HCT116 (cell line): ENCODE measurements around the gene ATP8A1. TPM values are rescaled to one million over a fixed set of nuclear protein-coding genes. Genes with fewer than 3 reads are reported as not detected.

Experiments used
- ATAC-seq: fragments of 200-7000 bp; cut with Tn5 transposase; 2 replicates; pipeline ENCODE4 v1.9.1; 2020; ENCODE audit warnings: mild to moderate bottlenecking, moderate library complexity
- BruUV-seq: library from RNA; stranded (reverse); fragments of 400-500 nt; replicated peaks from 2 replicates; lab custom pipeline; 2021; lab: Mats Ljungman, UMichigan
- CTCF ChIA-PET: fragments of 300-600 bp; sonication (Branson Sonifier 250); formaldehyde crosslinking; loops from one replicate; lab custom pipeline; 2021; ENCODE audit warnings: antibody characterized with exemption; lab: Charles Lee
- POLR2A ChIA-PET: fragments of 300-600, 350-600 bp; sonication (Branson Sonifier 250); formaldehyde crosslinking; loops from one replicate; lab custom pipeline; 2021; ENCODE audit warnings: antibody characterized with exemption; lab: Charles Lee
- RAD21 ChIA-PET, 2 experiments: fragments of 300-600 bp; sonication (Branson Sonifier 250); formaldehyde crosslinking; loops; one replicate each; lab custom pipeline; 2023; ENCODE audit warnings: low total read pairs in 2 of 2; ENCODE audit not compliant: uncharacterized antibody in 2 of 2, unreplicated experiment in 2 of 2, low non-redundant PET in 1 of 2; lab: Charles Lee
- DNase-seq: peaks from one replicate; pipeline ENCODE4 v3.0.0-alpha.2; 2010; ENCODE audit warnings: low read depth, low spot score
- H2AFZ ChIP-seq: fragments of 200-600 bp; shearing (Covaris generic), sonication (generic); 2 replicates; pipeline ENCODE4 v1.6.1; 2017; ENCODE audit warnings: low read depth, mixed run types, mixed read lengths, antibody characterized with exemption, low read length; ENCODE audit not compliant: poor library complexity, severe bottlenecking
- H3K27ac ChIP-seq: 2 replicates; pipeline ENCODE4 v1.5.1; 2012; ENCODE audit warnings: low read depth, low read length
- H3K27me3 ChIP-seq: fragments of 200-600 bp; sonication (generic); 2 replicates; pipeline ENCODE4 v1.6.1; 2016; ENCODE audit warnings: mixed run types, low read length, mixed read lengths; ENCODE audit not compliant: insufficient read depth
- H3K36me3 ChIP-seq, 2 experiments: fragments of 200-500 bp in 1 of 2; fragments of 200-600 bp in 1 of 2; sonication (Bioruptor generic) in 1 of 2; sonication (generic) in 1 of 2; 2 replicates each; pipeline versions ENCODE4 v1.5.1 to v1.6.1; 2014 to 2016; ENCODE audit warnings: low read length in 2 of 2, inconsistent platforms in 1 of 2, mixed read lengths in 1 of 2, mixed run types in 1 of 2; ENCODE audit not compliant: insufficient read depth in 2 of 2, control insufficient read depth in 1 of 2
- H3K4me1 ChIP-seq, 2 experiments: fragments of 200-600 bp in 1 of 2; sonication (generic) in 1 of 2; 2 replicates each; pipeline versions ENCODE4 v1.5.1 to v1.6.1; 2012 to 2017; ENCODE audit warnings: low read length in 2 of 2, inconsistent platforms in 1 of 2, mild to moderate bottlenecking in 1 of 2, mixed read lengths in 1 of 2, mixed run types in 1 of 2, moderate library complexity in 1 of 2; ENCODE audit not compliant: insufficient read depth in 2 of 2, control insufficient read depth in 1 of 2
- H3K4me2 ChIP-seq: fragments of 200-600 bp; sonication (generic); 2 replicates; pipeline ENCODE4 v1.6.1; 2017; ENCODE audit warnings: mixed run types, low read length, mixed read lengths
- H3K4me3 ChIP-seq, 2 experiments: fragments of 200-600 bp in 1 of 2; sonication (generic) in 1 of 2; replicated peaks in 1 of 2; 2 replicates each; pipeline ENCODE4 v1.5.1; 2011 to 2016; ENCODE audit warnings: low read length in 2 of 2, control low read depth in 1 of 2, low read depth in 1 of 2, mild to moderate bottlenecking in 1 of 2, mixed read lengths in 1 of 2, mixed run types in 1 of 2
- H3K79me2 ChIP-seq: fragments of 200-600 bp; sonication (generic); 2 replicates; pipeline ENCODE4 v1.6.1; 2017; ENCODE audit warnings: mild to moderate bottlenecking, mixed run types, low read length, moderate library complexity, mixed read lengths; ENCODE audit not compliant: insufficient read depth
- H3K9ac ChIP-seq: fragments of 200-600 bp; sonication (generic); 2 replicates; pipeline ENCODE4 v1.6.1; 2016; ENCODE audit warnings: low read length, mixed read lengths
- H3K9me2 ChIP-seq: fragments of 200-600 bp; sonication (generic), shearing (Covaris generic); 2 replicates; pipeline ENCODE4 v1.6.1; 2017; ENCODE audit warnings: mixed run types, mild to moderate bottlenecking, moderate library complexity; ENCODE audit not compliant: insufficient read depth
- H3K9me3 ChIP-seq, 2 experiments: fragments of 200-500 bp in 1 of 2; fragments of 200-600 bp in 1 of 2; sonication (Bioruptor generic) in 1 of 2; sonication (generic) in 1 of 2; 2 replicates each; pipeline ENCODE4 v1.6.1; 2014 to 2017; ENCODE audit warnings: low read length in 2 of 2, mixed read lengths in 2 of 2, inconsistent platforms in 1 of 2, low read depth in 1 of 2, mild to moderate bottlenecking in 1 of 2, mixed run types in 1 of 2, moderate library complexity in 1 of 2; ENCODE audit not compliant: control insufficient read depth in 1 of 2, insufficient read depth in 1 of 2
- H4K20me1 ChIP-seq: fragments of 200-600 bp; sonication (generic), shearing (Covaris generic); 2 replicates; pipeline ENCODE4 v1.6.1; 2017; ENCODE audit warnings: mixed run types, mild to moderate bottlenecking, moderate library complexity; ENCODE audit not compliant: insufficient read depth
- CEBPB ChIP-seq: IDR thresholded peaks from 2 replicates; pipeline ENCODE4 v1.6.1; 2012; ENCODE audit warnings: low read depth
- CTCF ChIP-seq, 3 experiments: fragments of 200-600 bp in 1 of 3; sonication (generic) in 1 of 3; IDR thresholded peaks in 2 of 3; conservative IDR thresholded peaks in 1 of 3; 2 replicates each; pipeline ENCODE4 v1.5.1; 2012 to 2017; ENCODE audit warnings: low read depth in 2 of 3, low read length in 2 of 3, antibody characterized with exemption in 1 of 3, borderline replicate concordance in 1 of 3, control low read depth in 1 of 3, mild to moderate bottlenecking in 1 of 3, mixed read lengths in 1 of 3, mixed run types in 1 of 3, moderate library complexity in 1 of 3; ENCODE audit not compliant: insufficient read depth in 1 of 3
- EGR1 ChIP-seq: IDR thresholded peaks from 2 replicates; pipeline ENCODE4 v1.6.1; 2012; ENCODE audit warnings: low read depth
- EZH2 ChIP-seq: fragments of 200-600 bp; sonication (generic); IDR thresholded peaks from 2 replicates; pipeline ENCODE4 v1.6.1; 2017; ENCODE audit warnings: antibody characterized with exemption, mixed run types
- FOSL1 ChIP-seq: IDR thresholded peaks from 2 replicates; pipeline ENCODE4 v1.6.1; 2012; ENCODE audit warnings: low read depth
- POLR2A ChIP-seq: IDR thresholded peaks from 2 replicates; pipeline ENCODE4 v1.7.0; 2011; ENCODE audit warnings: borderline replicate concordance; ENCODE audit not compliant: insufficient read depth, insufficient read length; ENCODE audit errors: extremely low read depth
- RAD21 ChIP-seq: IDR thresholded peaks from 2 replicates; pipeline ENCODE4 v1.6.1; 2012; ENCODE audit warnings: low read depth, mild to moderate bottlenecking
- TCF7L2 ChIP-seq: IDR thresholded peaks from 2 replicates; pipeline ENCODE4 v1.7.0; 2011; ENCODE audit warnings: borderline replicate concordance, inconsistent platforms; ENCODE audit not compliant: insufficient read depth, insufficient read length; ENCODE audit errors: extremely low read depth
- YY1 ChIP-seq: IDR thresholded peaks from 2 replicates; pipeline ENCODE4 v1.6.1; 2011; ENCODE audit warnings: low read length, low read depth, moderate library complexity, mild to moderate bottlenecking; ENCODE audit not compliant: insufficient replicate concordance; ENCODE audit errors: extremely low read depth
- ZNF274 ChIP-seq: fragments of 200-500 bp; sonication (Bioruptor generic); IDR thresholded peaks from 2 replicates; pipeline ENCODE4 v1.6.1; 2014; ENCODE audit warnings: mild to moderate bottlenecking, low read depth, low read length, inconsistent platforms
- intact Hi-C: fragments of 100-400 bp; cut with micrococcal nuclease; formaldehyde crosslinking; loops from 2 replicates; pipeline ENCODE4 v1.10.0; 2022
- total RNA-seq: library from RNA; stranded (reverse); gene quantifications from one replicate; pipeline ENCODE4 v1.2.1, GENCODE V29; 2021; ENCODE audit not compliant: unreplicated experiment

ATP8A1 gene
- total RNA-seq, 1 experiment from 2014 or later, result 1.9 TPM

DNA sequence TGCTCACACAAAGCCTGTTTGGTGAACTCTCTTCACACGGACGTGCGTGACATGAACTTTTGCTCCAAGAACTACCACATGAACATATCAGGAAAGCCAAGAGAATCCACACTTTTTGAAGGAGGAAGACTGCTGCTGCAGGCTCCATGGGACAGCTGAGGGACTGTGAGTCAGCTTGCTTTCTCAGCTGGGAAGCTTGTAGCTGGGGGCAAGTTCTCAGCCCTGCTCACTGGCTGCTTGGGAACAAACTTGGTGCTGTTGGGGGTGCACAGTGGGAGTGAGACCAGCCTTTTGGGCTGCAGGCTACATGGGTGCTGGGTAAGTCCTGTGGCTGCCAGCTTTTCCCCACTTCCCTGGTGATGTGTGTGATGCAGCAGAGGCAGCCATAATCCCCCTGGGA lies 123.9 kb downstream of the ATP8A1 start:
- intact Hi-C loops, result no loop called here
- Histone ChIP-seq H3K4me3 (no peak overlapping the region), H4K20me1 (no peaks in the 10 kb centered on the region), H3K9me3 (no peaks in the 10 kb centered on the region), H3K27me3 (no peaks in the 10 kb centered on the region), H2AFZ (no peak overlapping the region), H3K4me1 (no peaks in the 10 kb centered on the region), H3K36me3 (no peaks in the 10 kb centered on the region), H3K9me2 (no peaks in the 10 kb centered on the region), H3K27ac (no peak overlapping the region), H3K4me2 (no peak overlapping the region), H3K9ac (no peak overlapping the region), H3K79me2 (no peaks in the 10 kb centered on the region)
- POLR2A ChIA-PET, result no interaction called here
- TF ChIP-seq CEBPB, result no peak
- no peak for TF ChIP-seq ZNF274
- TF ChIP-seq EGR1, result no peak
- BruUV-seq, result no TSS peak
- CTCF ChIA-PET, result no interaction called here
- RAD21 ChIA-PET, result no interaction called here
- DNase-seq (no peak), ATAC-seq (no peak)

DNA sequence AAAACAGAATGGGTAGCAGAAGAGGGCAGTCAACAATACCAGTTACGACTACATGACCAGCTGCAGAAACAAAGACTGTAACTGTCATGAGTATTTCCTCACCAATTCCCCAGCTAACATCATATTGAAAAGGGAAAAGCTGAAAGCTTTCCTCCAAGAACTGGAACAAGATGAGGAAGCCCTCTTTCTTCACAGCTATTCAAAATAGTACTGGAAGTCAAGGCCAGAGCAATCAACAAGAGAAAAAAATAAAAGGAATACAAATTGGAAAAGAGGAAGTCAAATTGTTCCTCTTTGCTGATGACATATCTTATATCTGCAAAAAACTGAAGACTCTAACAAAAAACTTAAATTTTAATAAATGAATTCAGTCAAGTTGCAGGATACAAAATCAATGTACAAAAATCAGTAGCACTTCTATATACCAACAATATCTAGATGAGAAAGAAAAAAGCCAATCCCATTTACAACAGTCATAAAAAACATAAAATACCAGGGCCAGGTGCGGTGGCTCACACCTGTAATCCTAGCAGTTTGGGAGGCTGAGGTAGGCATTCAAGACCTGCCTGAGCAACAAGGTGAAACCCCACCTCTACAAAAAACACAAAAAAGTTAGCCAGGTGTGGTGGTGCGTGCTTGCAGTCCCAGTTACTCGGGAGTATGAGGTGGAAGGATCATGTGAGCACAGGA lies 125.4 kb downstream of the ATP8A1 start:
- BruUV-seq, result no TSS peak
- Histone ChIP-seq H3K27ac (no peak overlapping the region), H3K9me3 (no peaks in the 10 kb centered on the region), H3K4me1 (no peaks in the 10 kb centered on the region), H3K36me3 (no peaks in the 10 kb centered on the region), H4K20me1 (no peaks in the 10 kb centered on the region), H3K4me3 (no peak overlapping the region), H3K4me2 (no peak overlapping the region), H3K27me3 (0 out of 2 replicates have a peak, but pooled peaks cover 3% of the 10 kb centered on the region), H3K79me2 (no peaks in the 10 kb centered on the region), H3K9me2 (no peaks in the 10 kb centered on the region), H2AFZ (no peak overlapping the region), H3K9ac (no peak overlapping the region)
- ATAC-seq (no peak), DNase-seq (no peak)
- intact Hi-C loops, result no loop called here
- RAD21 ChIA-PET, result no interaction called here
- TF ChIP-seq TCF7L2, result no peak
- TF ChIP-seq EZH2, result no peak
- TF ChIP-seq YY1, result no peak
- TF ChIP-seq POLR2A, result no peak
- TF ChIP-seq EGR1, result no peak
- TF ChIP-seq FOSL1, result no peak
- no peak for TF ChIP-seq RAD21
- TF ChIP-seq CTCF (IDR thresholded peaks at IDR 0.05 in 2 of 3, conservative IDR thresholded peaks at IDR 0.05 in 1 of 3; ENCODE audit: borderline replicate concordance in 1 of 3, insufficient read depth in 1 of 3, low read depth in 2 of 3, low read length in 2 of 3), result no peak
- POLR2A ChIA-PET, result no interaction called here
- CTCF ChIA-PET, result no interaction called here
